GM18517 (cell line): ENCODE measurements around the gene C10orf105.
A peak's percentile ranks its signal among the peaks of the same experiment; 100 is the strongest.

Experiments used
- ATAC-seq: cut with Tn5 transposase; IDR thresholded peaks from one replicate; pipeline ENCODE4 v1.9.1; 2021; ENCODE audit warnings: mild to moderate bottlenecking, moderate library complexity; ENCODE audit not compliant: unreplicated experiment

Gene C10orf105

GRCh38 chr10:71700731-71701368, 18.7 kb downstream of the C10orf105 start:
- ATAC-seq = no peak

GRCh38 chr10:71698737-71699136, 20.8 kb downstream of the C10orf105 start:
- no peak for ATAC-seq

DNA sequence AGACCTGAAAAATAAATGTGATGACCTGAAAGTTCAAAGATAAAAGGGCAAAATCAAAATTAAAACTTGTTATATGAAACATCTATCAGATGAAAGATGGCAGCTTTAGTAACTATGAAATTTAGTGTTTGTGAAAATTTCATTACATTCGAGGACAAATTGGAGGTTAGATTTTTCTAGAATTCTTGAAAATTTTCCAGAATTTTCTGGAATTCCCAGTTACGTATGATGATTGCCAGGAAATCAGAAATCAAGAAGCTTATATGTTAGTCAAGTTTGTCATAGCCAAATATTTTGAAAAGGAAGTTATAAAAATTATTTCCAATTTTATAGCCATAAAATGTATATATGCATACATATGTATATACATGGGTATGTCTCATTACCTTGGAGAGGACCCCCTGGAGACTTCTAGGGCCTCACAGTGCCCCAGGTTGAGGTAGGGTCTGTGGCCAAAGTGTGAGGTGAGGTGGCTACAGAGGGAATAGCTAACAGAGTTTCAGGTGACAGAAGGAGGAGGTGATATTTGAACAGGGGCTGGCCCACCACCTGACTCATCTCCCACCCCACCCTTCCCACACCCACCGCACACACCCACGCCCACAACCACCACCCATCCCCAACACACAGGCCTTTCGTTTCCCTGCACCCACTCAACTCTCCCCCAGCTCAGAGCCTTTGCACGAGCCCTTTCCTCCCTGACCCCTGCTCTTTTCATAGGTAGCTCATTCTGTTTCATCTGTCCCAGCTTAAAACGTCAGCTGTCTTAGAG, 21.5 kb downstream of the C10orf105 start:
- ATAC-seq = no peak

DNA sequence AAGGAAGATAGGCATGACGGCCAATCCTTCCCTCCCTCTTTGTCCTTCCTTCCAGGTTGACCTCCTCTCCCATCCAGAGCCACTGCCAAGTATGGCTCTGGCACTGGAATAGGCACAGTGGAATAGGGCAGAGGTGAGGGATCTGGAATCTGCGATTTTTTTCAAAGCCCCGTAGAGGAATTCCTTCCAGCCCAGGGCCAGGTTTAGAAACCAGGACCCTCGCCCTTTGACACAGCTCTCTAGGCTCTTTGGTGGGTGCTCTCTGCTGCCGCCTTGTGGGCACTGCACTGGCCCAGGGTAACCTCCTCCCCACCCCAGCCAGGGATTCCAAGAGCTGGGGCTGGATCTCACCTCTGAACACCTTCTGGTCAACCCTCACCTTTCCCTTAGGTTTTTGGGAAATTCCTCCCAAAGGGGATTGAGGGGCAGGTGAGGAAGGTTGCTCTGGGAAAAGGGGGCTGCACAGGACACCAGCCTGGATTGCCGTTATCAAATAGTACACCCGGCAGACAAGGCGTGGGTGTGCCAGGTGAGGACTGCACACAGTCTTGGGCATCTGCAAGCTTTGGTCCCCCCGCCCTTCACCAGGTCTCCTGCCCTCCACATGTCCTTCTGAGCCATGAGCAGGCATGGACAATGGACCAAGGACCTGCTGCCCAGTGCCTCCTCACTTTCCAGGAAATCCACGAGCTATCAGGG, 22.8 kb downstream of the C10orf105 start:
- ATAC-seq = no peak

DNA sequence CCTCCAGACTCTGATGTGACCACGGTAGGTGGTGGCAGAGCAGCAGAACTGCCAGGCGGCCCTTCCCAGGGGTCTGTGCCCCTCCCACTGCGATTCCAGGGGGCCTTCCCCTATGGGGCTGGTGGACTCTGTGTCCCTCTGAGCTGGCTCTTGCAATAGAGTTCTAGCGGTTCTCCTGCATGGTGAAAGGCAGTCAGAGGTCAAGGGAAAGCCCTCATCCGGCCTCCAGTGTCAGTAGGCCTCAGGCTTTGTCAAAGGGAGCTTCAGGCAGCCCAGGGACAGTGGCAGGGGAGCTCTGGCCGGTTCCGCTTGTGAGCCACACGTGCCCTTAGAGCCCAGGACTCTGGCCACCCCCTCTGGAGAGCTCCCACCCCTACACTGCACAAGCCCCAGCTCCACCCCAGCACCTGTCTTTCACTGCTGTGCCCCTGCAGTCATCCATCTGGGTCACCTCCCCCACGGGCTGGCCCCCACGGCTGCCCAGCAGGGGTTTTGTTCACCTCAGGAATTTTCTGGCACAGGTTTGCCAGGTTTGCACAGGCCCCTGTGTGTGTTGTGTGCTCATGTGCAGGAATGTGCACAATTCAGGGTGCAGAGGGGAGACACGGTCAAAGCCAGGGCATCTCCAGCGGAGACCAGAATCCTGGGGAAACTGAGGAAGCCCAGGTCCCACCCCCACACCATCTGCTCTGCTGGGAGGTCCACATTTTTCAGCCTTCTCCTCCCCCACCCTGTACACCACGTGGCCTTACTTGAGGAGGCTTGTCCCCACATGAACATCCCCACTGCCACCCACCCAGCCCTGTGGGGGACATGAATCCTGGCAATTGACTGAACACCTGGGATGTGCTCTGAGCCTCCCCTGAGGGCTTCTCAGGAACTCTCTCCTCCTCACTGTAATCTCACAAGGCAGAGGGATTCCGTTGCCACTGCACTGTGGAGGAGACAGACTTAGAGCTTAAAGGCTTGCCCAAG, 23.8 kb downstream of the C10orf105 start:
- ATAC-seq = no peak

DNA sequence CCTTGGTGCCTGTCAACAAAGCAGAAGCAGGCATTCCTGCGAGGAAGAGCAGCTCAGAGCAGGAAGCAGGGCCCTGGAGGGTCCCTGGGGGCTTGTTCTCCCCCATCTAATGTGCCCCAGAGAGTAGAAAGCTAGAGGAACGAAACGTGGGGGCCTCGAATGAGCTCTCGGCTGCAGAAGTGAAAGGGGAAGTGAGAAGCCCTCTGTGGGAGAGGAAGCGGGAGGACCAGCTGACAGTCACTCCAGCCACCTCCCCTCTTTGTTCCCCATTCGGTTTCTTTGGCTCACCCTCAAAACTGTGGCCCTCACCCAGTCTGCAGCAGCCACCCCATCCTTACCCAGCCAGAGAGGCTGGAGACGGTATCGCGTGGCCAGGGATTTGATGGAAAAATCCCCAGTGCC, 25.0 kb downstream of the C10orf105 start:
- ATAC-seq = peak; percentile 88

GRCh38 chr10:71694039-71694501, 25.5 kb downstream of the C10orf105 start:
- ATAC-seq = peak; percentile 16

DNA sequence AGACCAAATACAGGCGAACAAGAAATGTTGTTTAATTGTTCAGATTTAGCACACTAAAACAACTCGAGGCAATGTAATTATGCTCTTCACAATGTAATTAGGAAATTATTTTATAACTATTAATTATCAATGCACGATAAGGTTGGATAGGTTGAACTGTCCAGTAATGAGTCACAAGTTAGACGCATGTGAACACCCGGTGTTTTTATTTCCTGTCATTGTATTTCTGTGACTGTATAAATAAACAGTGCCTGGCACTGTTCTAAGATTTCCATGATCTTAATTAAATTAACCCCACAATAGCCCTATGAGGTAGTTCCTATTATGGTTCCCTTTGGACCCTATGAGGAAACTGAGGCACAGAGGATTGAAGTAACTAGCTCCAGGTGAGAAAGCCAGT, 26.2 kb downstream of the C10orf105 start:
- ATAC-seq = no peak

GRCh38 chr10:71692598-71693306, 26.8 kb downstream of the C10orf105 start:
- no peak for ATAC-seq

DNA sequence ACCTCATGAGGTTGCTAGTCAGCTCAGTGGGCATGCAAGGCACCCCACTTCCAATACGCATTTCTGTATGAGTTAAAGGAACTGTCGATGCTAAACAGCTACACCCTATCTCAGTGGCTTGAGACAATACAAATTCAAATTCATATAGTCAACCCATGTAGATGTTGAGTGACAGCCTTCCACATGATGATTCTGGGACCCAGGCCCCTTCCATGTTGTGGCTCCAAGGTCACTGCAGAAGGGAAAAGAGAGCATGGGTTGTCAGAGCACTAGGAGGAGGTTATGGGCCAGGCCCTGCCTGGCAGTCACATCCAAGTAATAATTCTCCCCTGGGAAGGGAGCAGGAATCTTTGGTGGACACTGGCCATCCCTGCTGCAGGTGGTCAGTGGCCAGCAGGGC, 28.2 kb downstream of the C10orf105 start:
- ATAC-seq = no peak

DNA sequence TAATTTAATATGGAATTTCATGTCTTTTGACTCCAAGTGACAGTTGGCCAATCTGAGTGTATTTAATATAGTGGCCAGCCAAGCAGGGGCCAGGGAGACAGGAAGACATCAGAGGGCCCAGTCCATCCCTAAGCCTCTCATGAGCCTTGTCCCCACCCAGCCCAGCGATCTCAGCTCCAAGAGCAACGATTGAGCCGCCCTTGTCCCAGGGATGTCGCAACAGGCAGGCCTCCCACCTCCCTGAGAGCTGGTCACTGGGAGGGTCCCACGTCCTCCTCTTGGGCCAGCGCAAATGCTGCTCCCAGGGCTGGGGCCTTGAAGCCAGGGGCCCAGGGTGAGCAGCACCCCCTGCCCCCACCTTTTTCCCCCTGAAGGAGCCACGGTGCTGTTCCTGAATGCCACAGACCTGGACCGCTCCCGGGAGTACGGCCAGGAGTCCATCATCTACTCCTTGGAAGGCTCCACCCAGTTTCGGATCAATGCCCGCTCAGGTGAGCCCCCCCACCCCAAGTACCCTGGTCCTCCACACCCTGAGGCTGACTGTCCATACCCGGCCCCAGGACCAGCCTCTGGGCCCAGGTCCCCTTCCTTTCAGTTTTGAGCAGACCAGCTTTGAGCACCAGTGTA, 29.4 kb downstream of the C10orf105 start:
- no peak for ATAC-seq

GRCh38 chr10:71688256-71688655, 31.3 kb downstream of the C10orf105 start:
- no peak for ATAC-seq

GRCh38 chr10:71687480-71687879, 32.1 kb downstream of the C10orf105 start:
- ATAC-seq = no peak

- ATAC-seq = no peak
Observed at GRCh38 chr10:71687077-71687476, 32.5 kb downstream of the C10orf105 start.

DNA sequence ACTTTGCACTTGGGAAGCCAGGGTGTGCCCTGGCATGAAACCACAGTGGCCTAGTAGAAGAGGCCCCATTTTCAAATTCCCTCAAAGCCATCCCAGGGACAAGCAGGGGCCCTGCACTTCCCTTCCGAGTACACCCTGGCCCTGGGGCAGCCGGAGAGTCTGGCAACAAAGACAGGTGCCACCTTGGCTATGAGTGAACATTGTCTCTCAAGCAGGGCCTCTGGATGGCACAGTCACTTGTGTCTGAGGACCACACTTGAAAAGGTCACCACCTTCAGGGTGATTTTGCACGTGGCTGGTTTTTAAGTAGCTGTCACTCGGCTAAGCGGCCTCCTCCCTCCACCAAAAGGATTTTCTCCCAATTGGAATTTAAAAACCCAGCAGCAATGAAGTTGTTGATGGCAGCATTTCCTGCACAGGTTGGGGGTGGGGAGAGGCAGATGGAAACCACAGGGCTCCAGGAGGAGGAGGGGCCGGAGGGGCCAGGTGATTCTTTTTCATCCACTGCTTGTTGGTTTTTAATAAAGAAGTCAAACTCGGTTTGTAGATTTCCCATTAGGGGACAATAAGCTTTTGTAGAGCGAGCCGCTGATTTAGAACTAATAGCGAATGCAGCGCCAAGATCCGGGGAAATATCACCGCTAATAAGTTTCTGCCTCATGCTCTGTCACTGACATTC, 33.9 kb downstream of the C10orf105 start:
- no peak for ATAC-seq

DNA sequence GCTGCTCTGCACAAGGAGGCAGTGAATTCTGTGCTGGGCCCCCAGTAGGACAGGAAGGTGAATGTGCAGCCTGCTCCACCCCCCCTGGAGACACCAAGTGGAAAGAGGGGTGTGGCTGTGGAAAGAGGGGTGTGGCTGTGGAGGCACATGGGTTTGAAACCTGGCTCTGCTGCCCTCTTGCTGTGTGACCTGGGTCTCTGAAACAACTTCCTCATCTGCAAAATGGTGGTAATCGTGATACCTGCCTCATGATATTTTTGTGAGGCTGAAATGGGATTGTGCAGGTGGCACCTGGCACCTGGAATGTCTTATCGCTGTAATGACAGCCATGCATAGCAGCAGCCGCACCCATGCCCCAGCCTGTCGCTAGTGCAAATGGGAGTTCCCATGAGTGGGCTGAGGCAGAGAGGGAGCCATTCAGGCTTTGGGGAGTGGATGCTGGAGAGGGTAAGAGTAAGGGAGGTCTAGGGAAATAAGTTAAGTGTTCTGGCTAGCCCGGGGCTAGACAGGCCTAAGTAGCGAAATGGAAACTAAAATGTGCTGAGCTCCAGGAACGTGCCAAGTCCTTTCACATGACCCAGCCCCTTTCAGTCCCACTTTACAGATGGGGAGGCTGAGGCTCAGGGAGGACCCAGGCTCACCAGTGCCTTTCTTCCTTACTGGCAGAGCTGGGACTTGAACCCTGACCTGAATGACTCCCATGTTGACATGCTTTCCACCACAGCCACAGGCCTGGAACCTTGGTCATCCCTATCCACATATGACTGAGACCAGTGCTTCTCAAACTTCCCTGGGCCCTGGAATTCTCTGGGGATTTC, 35.0 kb downstream of the C10orf105 start:
- ATAC-seq = no peak

GRCh38 chr10:71683301-71683700, 36.3 kb downstream of the C10orf105 start:
- ATAC-seq = no peak

GRCh38 chr10:71681977-71682376, 37.6 kb downstream of the C10orf105 start:
- no peak for ATAC-seq
